Endothelial cell of umbilical vein (primary cell): Measurements from ENCODE around the gene PACSIN2.

Experiments used
- EZH2 ChIP-seq: IDR thresholded peaks from 2 replicates; pipeline ENCODE4 v1.6.1; 2012; ENCODE audit warnings: borderline replicate concordance, low read depth, mild to moderate bottlenecking, moderate library complexity, low read length, inconsistent platforms; ENCODE audit not compliant: severe bottlenecking
- FOS ChIP-seq: IDR thresholded peaks from 2 replicates; pipeline ENCODE4 v1.6.1; 2011; ENCODE audit warnings: mild to moderate bottlenecking, low read length, moderate library complexity, borderline replicate concordance; ENCODE audit not compliant: insufficient read depth
- JUN ChIP-seq: IDR thresholded peaks from 2 replicates; pipeline ENCODE4 v1.6.1; 2011; ENCODE audit warnings: borderline replicate concordance, low read depth; ENCODE audit not compliant: insufficient read length, insufficient read depth
- POLR2A ChIP-seq: IDR thresholded peaks from 2 replicates; pipeline ENCODE4 v1.6.1; 2012; ENCODE audit warnings: low read depth, mild to moderate bottlenecking, control low read depth, low read length
- POLR2AphosphoS5 ChIP-seq: IDR thresholded peaks from 2 replicates; pipeline ENCODE4 v1.6.1; 2012; ENCODE audit warnings: low read depth, mild to moderate bottlenecking, control low read depth, low read length, moderate library complexity; ENCODE audit not compliant: insufficient read depth
- TF ChIP-seq, protein P1 (sequence below): IDR thresholded peaks from 2 replicates; pipeline ENCODE4 v1.6.1; 2011; ENCODE audit not compliant: insufficient read depth, insufficient read length
- TF ChIP-seq, protein P2 (sequence below), 2 donors: IDR thresholded peaks; 1 replicate in 1 of 2; 2 replicates in 1 of 2; pipeline ENCODE4 v1.5.1; 2011; ENCODE audit warnings: low read length in 2 of 2, mild to moderate bottlenecking in 2 of 2, moderate library complexity in 2 of 2, control low read depth in 1 of 2, inconsistent platforms in 1 of 2, low read depth in 1 of 2; ENCODE audit not compliant: insufficient read depth in 1 of 2; ENCODE audit errors: extremely low read depth in 1 of 2

GRCh38 chr22:42906605-42907348 lies 108.2 kb downstream of the PACSIN2 start:
- TF ChIP-seq, protein P1, sequence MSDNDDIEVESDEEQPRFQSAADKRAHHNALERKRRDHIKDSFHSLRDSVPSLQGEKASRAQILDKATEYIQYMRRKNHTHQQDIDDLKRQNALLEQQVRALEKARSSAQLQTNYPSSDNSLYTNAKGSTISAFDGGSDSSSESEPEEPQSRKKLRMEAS: no peak
- TF ChIP-seq POLR2AphosphoS5 (no peak), EZH2 (no peak), POLR2A (no peak), JUN (no peak), FOS (no peak)
- TF ChIP-seq, protein P2, sequence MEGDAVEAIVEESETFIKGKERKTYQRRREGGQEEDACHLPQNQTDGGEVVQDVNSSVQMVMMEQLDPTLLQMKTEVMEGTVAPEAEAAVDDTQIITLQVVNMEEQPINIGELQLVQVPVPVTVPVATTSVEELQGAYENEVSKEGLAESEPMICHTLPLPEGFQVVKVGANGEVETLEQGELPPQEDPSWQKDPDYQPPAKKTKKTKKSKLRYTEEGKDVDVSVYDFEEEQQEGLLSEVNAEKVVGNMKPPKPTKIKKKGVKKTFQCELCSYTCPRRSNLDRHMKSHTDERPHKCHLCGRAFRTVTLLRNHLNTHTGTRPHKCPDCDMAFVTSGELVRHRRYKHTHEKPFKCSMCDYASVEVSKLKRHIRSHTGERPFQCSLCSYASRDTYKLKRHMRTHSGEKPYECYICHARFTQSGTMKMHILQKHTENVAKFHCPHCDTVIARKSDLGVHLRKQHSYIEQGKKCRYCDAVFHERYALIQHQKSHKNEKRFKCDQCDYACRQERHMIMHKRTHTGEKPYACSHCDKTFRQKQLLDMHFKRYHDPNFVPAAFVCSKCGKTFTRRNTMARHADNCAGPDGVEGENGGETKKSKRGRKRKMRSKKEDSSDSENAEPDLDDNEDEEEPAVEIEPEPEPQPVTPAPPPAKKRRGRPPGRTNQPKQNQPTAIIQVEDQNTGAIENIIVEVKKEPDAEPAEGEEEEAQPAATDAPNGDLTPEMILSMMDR (IDR thresholded peaks at IDR 0.05; ENCODE audit: extremely low read depth in 1 of 2, insufficient read depth in 1 of 2, low read depth in 1 of 2, low read length in 2 of 2): no peak
